K562 (cell line): Measurements from ENCODE around the gene TMEM107. TPM values are rescaled to one million over a fixed set of nuclear protein-coding genes. Genes with fewer than 3 reads are reported as not detected.

ENCODE experiments used
- CEBPB ChIP-seq: fragments of 450-650 bp; IDR thresholded peaks from 2 replicates; pipeline ENCODE4 v1.6.1; 2016; ENCODE audit warnings: missing genetic modification characterization, missing compliant biosample characterization
- ETS2 ChIP-seq: IDR thresholded peaks from 2 replicates; pipeline ENCODE4 v1.6.1; 2016; ENCODE audit warnings: borderline replicate concordance, missing genetic modification characterization, mild to moderate bottlenecking, moderate library complexity, missing compliant biosample characterization; ENCODE audit not compliant: poor library complexity, severe bottlenecking
- GABPB1 ChIP-seq: sonication (generic); formaldehyde crosslinking; IDR thresholded peaks from 2 replicates; pipeline ENCODE4 v1.8.0; 2022; ENCODE audit warnings: mild to moderate bottlenecking, missing genetic modification reagents
- MTA1 ChIP-seq: fragments of 450-650 bp; IDR thresholded peaks from 2 replicates; pipeline ENCODE4 v1.6.1; 2017; ENCODE audit warnings: borderline replicate concordance
- WHSC1 ChIP-seq: IDR thresholded peaks from one replicate; pipeline ENCODE4 v1.6.1; 2012; ENCODE audit warnings: low read length, control low read depth, inconsistent platforms
- ZBTB7A ChIP-seq: IDR thresholded peaks from 2 replicates; pipeline ENCODE4 v1.6.1; 2011; ENCODE audit warnings: low read depth, mild to moderate bottlenecking, low read length, moderate library complexity, borderline replicate concordance; ENCODE audit not compliant: control insufficient read depth
- polyA plus RNA-seq, 8 experiments: library from polyadenylated mRNA; depleted of rRNA in 4 of 8; stranded (reverse) in 5 of 8; unstranded in 3 of 8; fragments of >200 nt; fragmentation: Nextera tagmentation in 2 of 8; fragmentation: Illumina TruSeq in 1 of 8; extraction: Ambion mirVana in 2 of 8; extraction: Trizol in 1 of 8; gene quantifications; 2 replicates each; pipeline versions ENCODE4 v1.2.1 to v1.2.3, GENCODE V29; 2011 to 2014; ENCODE audit warnings: inconsistent platforms in 1 of 8, missing spikeins in 1 of 8
- total RNA-seq, 7 experiments: library from RNA; depleted of rRNA in 6 of 7; stranded (reverse); fragments of >200 nt in 6 of 7; fragmentation: Illumina TruSeq in 2 of 7; extraction: Trizol in 2 of 7; gene quantifications; 2 replicates each; pipeline versions ENCODE4 v1.2.1 to v1.2.3, GENCODE V29; 2011 to 2021; ENCODE audit warnings: low replicate concordance in 1 of 7
- TF ChIP-seq, protein P1 (sequence below), 2 experiments: fragments of 450-650 bp in 1 of 2; sonication (generic) in 1 of 2; formaldehyde crosslinking in 1 of 2; IDR thresholded peaks; 2 replicates each; pipeline versions ENCODE4 v1.7.1 to v1.9.0; 2016 to 2022; ENCODE audit warnings: inconsistent platforms in 1 of 2, mild to moderate bottlenecking in 1 of 2, missing genetic modification reagents in 1 of 2
- TF ChIP-seq, protein P2 (sequence below): IDR thresholded peaks from 2 replicates; pipeline ENCODE4 v1.6.1; 2011; ENCODE audit not compliant: insufficient read length; ENCODE audit errors: extremely low read depth
- TF ChIP-seq, protein P3 (sequence below), 2 experiments: fragments of 450-650 bp; conservative IDR thresholded peaks; 2 replicates each; pipeline ENCODE4 v1.6.1; 2017; ENCODE audit warnings: mild to moderate bottlenecking in 2 of 2, moderate library complexity in 2 of 2
- TF ChIP-seq, protein P4 (sequence below): fragments of 250-450 bp; sonication (Bioruptor Pico); IDR thresholded peaks from 2 replicates; pipeline ENCODE4 v1.4.0; 2020; ENCODE audit warnings: borderline replicate concordance
- TF ChIP-seq, protein P5 (sequence below): fragments of 250-450 bp; sonication (Bioruptor Pico); IDR thresholded peaks from 2 replicates; pipeline ENCODE4 v1.8.0; 2022; ENCODE audit warnings: inconsistent platforms, mild to moderate bottlenecking, moderate library complexity, borderline replicate concordance

TMEM107 gene
- total and polyA plus RNA-seq, 9 of the 15 experiments (the other 6 are each of a cell fraction or from before 2014, with no cell fraction given) = 7.1 to 26.2 (median 16.9) TPM

DNA sequence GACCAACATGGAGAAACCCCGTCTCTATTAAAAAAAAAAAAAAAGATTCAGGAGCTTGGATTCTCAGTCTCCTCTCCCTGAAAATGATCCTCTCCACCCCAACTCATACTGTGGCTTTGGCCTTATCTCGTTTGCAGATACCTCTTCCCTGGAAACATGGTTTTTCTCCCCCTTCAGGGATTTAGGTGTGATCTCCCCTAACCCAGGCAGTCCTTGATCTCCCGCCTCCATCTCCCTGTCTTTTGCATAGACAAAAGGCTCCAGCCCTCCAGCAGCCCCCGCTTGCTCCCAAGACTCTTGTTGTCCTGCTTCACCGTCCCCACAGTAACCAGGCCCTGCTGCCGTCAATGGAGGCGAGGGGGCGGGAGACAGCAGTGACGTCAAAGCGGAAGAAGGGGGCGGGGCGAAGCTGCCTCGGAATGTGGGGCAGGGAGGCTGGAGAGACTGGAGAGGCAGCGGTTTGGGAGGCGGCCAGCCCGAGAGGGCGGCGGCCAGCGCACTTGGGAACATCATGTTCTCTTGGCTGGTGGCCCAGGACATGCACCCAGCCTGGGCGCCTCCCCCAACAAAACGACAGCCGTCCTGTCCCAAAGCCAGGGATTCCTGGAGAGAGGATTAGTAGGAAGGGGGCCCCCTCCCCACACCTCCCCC lies 22.1 kb downstream of the TMEM107 start (continued):
- TF ChIP-seq, protein P1, sequence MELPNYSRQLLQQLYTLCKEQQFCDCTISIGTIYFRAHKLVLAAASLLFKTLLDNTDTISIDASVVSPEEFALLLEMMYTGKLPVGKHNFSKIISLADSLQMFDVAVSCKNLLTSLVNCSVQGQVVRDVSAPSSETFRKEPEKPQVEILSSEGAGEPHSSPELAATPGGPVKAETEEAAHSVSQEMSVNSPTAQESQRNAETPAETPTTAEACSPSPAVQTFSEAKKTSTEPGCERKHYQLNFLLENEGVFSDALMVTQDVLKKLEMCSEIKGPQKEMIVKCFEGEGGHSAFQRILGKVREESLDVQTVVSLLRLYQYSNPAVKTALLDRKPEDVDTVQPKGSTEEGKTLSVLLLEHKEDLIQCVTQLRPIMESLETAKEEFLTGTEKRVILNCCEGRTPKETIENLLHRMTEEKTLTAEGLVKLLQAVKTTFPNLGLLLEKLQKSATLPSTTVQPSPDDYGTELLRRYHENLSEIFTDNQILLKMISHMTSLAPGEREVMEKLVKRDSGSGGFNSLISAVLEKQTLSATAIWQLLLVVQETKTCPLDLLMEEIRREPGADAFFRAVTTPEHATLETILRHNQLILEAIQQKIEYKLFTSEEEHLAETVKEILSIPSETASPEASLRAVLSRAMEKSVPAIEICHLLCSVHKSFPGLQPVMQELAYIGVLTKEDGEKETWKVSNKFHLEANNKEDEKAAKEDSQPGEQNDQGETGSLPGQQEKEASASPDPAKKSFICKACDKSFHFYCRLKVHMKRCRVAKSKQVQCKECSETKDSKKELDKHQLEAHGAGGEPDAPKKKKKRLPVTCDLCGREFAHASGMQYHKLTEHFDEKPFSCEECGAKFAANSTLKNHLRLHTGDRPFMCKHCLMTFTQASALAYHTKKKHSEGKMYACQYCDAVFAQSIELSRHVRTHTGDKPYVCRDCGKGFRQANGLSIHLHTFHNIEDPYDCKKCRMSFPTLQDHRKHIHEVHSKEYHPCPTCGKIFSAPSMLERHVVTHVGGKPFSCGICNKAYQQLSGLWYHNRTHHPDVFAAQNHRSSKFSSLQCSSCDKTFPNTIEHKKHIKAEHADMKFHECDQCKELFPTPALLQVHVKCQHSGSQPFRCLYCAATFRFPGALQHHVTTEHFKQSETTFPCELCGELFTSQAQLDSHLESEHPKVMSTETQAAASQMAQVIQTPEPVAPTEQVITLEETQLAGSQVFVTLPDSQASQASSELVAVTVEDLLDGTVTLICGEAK (IDR thresholded peaks at IDR 0.05) = no peak; the same call in 1 of the 2 replicates
- TF ChIP-seq, protein P1 (CRISPR knock-in tag; IDR thresholded peaks at IDR 0.05) = no peak
- TF ChIP-seq, protein P2, sequence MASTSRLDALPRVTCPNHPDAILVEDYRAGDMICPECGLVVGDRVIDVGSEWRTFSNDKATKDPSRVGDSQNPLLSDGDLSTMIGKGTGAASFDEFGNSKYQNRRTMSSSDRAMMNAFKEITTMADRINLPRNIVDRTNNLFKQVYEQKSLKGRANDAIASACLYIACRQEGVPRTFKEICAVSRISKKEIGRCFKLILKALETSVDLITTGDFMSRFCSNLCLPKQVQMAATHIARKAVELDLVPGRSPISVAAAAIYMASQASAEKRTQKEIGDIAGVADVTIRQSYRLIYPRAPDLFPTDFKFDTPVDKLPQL = no peak
- TF ChIP-seq, protein P3, sequence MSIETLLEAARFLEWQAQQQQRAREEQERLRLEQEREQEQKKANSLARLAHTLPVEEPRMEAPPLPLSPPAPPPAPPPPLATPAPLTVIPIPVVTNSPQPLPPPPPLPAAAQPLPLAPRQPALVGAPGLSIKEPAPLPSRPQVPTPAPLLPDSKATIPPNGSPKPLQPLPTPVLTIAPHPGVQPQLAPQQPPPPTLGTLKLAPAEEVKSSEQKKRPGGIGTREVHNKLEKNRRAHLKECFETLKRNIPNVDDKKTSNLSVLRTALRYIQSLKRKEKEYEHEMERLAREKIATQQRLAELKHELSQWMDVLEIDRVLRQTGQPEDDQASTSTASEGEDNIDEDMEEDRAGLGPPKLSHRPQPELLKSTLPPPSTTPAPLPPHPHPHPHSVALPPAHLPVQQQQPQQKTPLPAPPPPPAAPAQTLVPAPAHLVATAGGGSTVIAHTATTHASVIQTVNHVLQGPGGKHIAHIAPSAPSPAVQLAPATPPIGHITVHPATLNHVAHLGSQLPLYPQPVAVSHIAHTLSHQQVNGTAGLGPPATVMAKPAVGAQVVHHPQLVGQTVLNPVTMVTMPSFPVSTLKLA (conservative IDR thresholded peaks at IDR 0.05) = peak; percentile 45 to 70; a peak in 3 of 4 replicates
- TF ChIP-seq, protein P4, sequence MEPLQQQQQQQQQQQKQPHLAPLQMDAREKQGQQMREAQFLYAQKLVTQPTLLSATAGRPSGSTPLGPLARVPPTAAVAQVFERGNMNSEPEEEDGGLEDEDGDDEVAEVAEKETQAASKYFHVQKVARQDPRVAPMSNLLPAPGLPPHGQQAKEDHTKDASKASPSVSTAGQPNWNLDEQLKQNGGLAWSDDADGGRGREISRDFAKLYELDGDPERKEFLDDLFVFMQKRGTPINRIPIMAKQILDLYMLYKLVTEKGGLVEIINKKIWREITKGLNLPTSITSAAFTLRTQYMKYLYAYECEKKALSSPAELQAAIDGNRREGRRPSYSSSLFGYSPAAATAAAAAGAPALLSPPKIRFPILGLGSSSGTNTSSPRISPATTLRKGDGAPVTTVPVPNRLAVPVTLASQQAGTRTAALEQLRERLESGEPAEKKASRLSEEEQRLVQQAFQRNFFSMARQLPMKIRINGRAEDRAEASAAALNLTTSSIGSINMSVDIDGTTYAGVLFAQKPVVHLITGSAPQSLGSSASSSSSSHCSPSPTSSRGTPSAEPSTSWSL (CRISPR knock-in tag) = no peak
- TF ChIP-seq CEBPB (tag) = no peak
- no peak for TF ChIP-seq WHSC1
- TF ChIP-seq GABPB1 (CRISPR knock-in tag) = no peak; the same call in 1 of the 2 replicates
- no peak for TF ChIP-seq ETS2
- TF ChIP-seq ZBTB7A = no peak; the same call in 1 of the 2 replicates
- no peak for TF ChIP-seq MTA1
- TF ChIP-seq, protein P5, sequence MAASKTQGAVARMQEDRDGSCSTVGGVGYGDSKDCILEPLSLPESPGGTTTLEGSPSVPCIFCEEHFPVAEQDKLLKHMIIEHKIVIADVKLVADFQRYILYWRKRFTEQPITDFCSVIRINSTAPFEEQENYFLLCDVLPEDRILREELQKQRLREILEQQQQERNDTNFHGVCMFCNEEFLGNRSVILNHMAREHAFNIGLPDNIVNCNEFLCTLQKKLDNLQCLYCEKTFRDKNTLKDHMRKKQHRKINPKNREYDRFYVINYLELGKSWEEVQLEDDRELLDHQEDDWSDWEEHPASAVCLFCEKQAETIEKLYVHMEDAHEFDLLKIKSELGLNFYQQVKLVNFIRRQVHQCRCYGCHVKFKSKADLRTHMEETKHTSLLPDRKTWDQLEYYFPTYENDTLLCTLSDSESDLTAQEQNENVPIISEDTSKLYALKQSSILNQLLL = no peak
